HG03025 (cell line): ENCODE data around the gene CFLAR.
"Not testable (repeated sequence)": the region's sequence is repeated elsewhere in the genome, so short reads cannot be mapped to it uniquely, and the experiment has no call there.

ENCODE experiments used
- ATAC-seq: cut with Tn5 transposase; IDR thresholded peaks from one replicate; pipeline ENCODE4 v1.9.1; 2021; ENCODE audit warnings: mild to moderate bottlenecking, moderate library complexity; ENCODE audit not compliant: unreplicated experiment, low FRiP score

The CFLAR gene

DNA sequence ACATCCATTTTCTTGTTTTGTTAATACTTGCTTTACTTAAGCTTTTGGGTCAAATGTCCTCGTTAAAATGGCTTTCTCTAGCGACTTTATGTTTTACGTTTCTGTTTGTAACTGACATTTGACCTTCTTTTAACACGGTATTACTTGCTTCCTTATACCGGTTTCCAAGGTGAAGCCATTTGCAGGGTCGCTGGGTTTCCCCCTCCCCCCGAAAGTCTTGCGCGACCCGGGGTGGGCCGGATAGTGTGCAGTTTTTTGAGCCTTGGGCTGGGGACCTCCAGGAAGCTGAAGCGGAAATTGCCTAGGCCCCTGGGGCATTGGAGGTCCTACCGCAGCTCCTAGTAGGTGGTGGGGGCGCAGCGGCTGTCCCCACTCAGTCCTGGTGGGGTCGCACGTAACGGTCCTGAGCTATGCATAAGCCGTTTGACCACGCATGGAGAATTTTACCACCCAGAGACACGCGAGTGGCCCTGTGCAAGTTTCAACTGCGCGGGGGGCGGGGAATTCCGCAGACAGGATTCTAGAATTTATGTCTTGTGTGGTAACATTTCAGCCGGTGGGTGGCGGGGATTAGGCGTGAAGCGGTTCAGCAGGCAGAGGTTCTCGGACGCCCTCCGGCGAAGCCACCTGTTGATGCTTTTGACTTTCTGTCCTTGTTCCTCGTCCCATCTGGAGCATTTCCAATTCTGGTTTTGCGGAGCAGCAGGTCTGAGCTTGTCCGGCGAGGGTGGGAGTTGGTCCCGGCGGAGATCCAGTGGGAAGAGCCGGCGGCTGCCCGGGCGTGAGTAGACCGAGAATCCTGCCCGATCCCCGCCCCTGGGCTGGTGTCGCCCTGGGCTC lies 2.4 kb downstream of the CFLAR start:
- peak; percentile 26 for ATAC-seq

DNA sequence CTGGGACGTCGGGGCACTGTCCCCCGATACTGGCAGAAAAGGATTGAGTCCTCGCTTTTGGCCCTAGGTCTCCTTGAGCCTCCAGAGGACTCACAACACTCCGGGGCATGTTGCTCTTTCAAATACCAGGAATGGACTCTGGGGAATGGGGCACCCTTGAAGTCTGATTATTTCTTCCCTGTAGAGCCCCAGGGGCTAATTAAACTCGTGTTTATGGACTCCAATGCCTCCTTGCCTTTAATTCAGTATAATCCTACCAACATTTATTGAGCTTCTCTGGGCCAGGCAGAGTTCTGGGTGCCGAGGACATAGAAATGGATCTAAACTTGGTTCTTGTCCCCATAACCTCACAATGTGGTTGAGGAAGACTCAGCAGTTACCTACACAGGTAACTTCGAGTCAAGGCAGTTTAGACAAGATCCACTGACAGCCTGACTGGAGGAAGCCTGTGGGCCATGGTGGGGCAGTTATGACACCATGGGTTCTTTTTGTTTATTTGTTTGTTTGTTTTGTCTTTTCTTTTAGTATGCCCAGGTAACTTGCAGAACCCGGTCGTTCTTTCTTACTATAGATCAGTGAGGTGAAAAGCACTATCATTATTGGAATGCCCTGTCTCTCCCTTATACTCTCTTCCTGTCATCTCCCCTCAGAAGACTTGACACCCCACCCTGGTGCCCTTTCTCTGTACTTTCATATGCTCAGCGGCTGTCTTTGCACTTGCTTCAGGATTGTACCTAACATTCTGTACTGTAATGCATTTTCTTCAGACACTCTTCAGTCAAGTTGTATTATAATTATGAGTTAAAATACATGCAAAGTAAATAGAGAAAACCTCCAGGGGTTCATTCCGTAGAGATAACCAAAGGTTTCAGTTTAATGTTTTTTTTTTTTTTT lies 3.2 kb downstream of the CFLAR start:
- ATAC-seq: no peak

GRCh38 chr2:201122276-201122675 lies 6.3 kb downstream of the CFLAR start:
- no peak for ATAC-seq

DNA sequence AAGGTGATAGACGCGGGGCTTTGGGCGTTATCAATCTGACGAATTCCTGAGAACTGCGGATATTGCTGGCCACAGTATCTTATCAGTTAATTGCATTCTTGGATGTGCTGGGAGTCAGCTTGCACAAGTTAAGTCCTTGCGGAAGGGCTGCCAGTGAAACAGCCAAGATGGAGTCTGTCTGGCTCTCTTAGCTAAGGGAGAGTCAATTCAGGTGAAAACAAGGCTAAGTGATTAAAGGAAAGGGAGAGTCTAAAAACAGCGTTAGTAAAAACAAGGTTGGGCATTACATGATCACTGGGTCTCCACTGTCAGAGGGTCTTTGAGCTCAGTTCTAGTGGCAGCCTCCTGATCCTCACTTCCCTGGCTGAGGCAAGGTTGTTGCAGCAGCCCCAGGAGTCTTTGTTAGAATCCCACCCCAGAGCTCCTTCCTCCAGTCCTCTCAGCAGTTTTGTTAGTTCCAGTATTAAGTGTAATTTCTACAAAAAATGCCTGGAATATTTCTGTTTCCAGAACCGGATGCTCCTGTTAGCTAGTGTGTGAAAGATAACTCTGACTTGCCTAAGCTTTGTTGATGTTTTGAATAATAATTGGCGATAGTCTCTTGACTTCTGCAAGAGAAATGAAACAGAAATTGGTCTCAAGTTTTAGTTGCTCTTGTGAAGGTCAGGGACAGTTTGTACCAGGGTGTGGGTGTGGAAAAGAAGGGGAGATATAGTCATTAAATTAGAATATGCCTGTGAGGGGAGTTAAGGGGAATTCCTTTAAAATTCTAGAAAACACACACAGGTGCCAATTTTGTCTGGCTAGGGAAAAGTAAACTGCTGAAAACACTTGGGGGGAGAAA lies 10.6 kb downstream of the CFLAR start:
- no peak for ATAC-seq

GRCh38 chr2:201127152-201127511 lies 11.2 kb downstream of the CFLAR start:
- ATAC-seq: no peak

GRCh38 chr2:201127570-201127969 lies 11.6 kb downstream of the CFLAR start:
- no peak for ATAC-seq

- ATAC-seq: no peak
These were observed 12.1 kb downstream of the CFLAR start for GRCh38 chr2:201128033-201128432.

- ATAC-seq: no peak
These were observed 13.1 kb downstream of the CFLAR start for GRCh38 chr2:201128933-201129505.

- ATAC-seq: no peak
These were observed 14.7 kb downstream of the CFLAR start for GRCh38 chr2:201130524-201131186.

DNA sequence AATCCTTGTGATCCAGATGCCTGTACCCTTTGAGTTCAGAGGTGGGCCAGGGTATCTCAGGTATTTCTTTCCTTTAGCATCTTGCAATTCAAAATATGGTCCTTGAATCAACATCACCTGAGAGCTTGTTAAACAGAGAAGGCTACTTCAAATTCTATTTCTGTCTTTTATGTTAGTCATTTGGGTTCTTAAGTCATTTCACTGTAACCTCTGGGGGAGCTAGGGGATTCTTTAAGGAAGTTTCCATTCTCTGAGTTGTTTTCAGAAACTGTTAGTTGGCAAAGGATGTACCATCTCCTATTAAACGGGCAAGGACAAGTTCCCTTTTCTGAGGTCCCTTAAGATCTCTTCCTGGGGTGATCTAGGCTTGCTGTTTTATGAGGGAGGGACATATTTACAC lies 16.6 kb downstream of the CFLAR start:
- ATAC-seq: no peak

GRCh38 chr2:201135386-201135785 lies 19.4 kb downstream of the CFLAR start:
- no peak for ATAC-seq

DNA sequence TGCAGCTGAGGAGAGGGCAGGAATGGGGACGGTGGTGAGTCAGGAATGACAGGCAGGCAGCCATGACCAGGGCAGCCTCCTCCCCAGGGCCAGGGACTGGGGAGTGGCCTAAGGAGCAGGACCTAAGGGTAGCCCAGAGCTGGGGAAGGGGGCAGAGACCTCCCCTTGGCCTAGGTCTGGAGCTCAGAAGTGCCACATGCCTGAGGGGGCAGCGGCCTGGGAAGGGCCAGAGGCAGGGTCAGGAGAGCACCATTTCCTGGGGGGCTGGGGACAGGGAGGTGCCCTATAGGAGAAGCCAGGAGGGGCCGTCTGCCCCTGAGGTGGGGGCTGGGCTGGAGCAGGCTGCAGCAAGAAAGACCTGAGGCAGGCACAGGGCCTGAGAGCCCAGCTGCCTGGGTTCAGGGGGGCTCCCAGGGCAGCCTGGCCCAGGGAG lies 20.9 kb downstream of the CFLAR start:
- no peak for ATAC-seq

- no peak for ATAC-seq
These were observed 21.8 kb downstream of the CFLAR start for GRCh38 chr2:201137505-201138400.

- no peak for ATAC-seq
These were observed 22.5 kb downstream of the CFLAR start for GRCh38 chr2:201138401-201138970.

GRCh38 chr2:201138986-201139781 lies 23.2 kb downstream of the CFLAR start:
- not testable (repeated sequence) for ATAC-seq

DNA sequence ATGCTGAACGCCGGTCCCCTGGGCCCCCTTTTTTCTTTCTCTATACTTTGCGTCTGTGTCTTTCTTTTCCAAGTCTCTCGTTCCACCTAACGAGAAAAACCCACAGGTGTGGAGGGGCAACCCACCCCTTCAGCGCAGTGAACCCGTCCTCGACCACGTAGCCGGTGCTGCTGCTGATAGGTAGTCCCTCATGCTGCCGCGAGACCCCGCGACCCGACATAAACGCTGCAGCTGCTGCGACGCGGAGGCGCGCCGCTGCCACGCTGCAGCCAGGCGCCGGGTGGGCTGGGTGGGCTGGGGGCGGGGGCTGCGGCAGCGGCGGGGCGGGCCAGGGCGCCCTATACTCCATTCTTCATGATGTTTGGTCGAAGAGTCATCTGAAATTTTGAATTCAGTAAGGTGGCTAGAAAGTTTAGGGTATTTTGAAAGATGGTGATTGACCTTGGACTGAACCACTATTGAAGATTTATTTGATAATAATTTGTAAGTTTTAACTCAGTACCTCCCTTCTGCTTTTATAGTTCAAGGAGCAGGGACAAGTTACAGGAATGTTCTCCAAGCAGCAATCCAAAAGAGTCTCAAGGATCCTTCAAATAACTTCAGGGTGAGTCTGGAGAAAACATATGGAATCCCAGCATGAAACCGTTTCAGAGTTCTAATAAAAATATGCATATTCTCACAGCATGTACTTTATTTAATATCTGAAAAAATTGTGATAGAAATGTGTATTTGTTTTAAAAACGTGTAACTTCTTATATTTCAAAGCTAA lies 24.1 kb downstream of the CFLAR start:
- ATAC-seq: no peak
